Skeletal muscle cell (primary cell): ENCODE measurements around the gene PTEN.
"Not testable (repeated sequence)": the region's sequence is repeated elsewhere in the genome, so short reads cannot be mapped to it uniquely, and the experiment has no call there.

ENCODE experiments used
- DNase-seq: peaks from one replicate; pipeline ENCODE4 v3.0.0-alpha.2; 2010; ENCODE audit warnings: low read depth
- H3K4me3 ChIP-seq: 2 replicates; pipeline ENCODE4 v1.5.1; 2011; ENCODE audit warnings: low read depth, mild to moderate bottlenecking, control low read depth, low read length, moderate library complexity

The PTEN gene

DNA sequence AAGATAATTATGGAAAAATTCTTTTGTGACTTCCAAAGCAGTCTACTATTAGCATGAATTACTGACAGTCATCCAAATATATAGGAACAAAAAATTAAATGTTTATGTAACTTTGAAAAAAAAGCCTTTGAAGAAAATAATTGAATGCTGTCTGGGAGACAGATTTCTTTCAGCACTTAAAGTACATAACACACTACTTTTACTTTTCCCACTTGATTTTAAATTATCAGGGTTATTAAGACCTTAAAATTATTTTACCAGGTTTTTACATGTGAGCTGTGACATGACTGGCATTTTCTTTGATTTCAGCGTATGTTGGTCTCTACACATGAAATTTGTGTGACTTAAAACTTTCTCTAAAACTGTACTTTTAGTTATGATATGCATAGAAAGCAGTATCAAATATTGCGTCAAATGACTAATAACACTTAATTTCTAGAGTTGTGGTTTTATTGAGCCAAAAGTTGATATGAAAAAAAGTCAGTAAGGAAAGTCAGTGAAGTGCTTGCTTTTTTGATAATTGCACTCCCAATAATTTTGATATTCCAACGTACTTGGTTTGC, 3.1 kb downstream of the PTEN start:
- no peak for DNase-seq
- H3K4me3 ChIP-seq, result peak overlapping the region; percentile 83

DNA sequence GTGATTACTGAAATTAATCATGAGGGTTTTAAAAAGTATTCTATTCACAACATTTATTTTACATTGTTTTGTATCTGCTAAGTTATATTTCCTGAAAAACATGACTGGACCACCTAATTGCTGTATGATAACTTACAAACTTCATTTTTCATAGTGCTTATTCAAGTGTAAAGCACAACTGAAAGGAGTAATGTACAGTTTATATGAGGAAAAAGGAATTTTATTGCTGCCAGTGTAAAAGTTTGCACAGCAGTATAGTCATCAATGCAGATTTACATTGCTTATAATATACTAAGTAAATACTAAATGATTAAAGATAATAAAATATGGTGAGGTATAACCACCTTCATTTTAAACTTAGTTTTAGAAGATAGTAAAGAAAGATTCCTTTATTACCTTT, 4.0 kb downstream of the PTEN start:
- peak overlapping the region; percentile 83 for H3K4me3 ChIP-seq
- DNase-seq, result no peak

DNA sequence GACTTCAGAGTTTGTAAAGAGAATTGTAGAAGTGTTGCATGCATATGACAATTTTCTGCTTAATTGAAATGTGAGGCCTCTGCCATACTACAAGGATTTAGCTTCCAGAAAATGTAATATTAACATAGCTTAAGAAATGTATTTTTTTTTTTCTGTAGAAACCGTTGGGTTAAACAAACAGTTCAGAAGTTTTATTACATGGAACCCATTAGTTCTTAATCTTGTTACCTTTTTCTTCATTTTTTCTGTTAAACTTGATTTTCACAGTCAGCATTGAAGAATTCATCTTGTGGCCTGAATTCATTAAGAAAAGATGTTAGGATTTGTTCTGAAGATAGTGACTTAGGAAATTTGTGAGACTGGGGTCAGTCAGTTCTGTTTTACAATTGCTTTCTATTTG, 4.9 kb downstream of the PTEN start:
- DNase-seq, result no peak
- peak overlapping the region; percentile 5 for H3K4me3 ChIP-seq

DNA sequence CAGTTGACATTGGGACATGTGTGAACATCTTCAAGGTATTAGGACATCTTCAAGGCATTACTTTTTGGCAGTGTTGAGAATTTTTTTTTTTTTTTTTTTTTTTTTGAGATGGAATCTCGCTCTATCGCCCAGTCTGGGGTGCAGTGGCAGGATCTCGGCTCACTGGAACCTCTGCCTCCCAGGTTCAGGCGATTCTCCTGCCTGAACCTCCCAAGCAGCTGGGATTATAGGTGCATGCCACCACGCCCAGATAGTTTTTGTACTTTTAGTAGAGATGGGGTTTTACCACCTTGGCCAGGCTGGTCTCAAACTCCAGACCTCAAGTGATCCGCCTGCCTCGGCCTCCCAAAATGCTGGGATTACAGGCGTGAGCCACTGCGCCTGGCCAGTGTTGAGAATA, 5.7 kb downstream of the PTEN start:
- DNase-seq, result not testable (repeated sequence)

DNA sequence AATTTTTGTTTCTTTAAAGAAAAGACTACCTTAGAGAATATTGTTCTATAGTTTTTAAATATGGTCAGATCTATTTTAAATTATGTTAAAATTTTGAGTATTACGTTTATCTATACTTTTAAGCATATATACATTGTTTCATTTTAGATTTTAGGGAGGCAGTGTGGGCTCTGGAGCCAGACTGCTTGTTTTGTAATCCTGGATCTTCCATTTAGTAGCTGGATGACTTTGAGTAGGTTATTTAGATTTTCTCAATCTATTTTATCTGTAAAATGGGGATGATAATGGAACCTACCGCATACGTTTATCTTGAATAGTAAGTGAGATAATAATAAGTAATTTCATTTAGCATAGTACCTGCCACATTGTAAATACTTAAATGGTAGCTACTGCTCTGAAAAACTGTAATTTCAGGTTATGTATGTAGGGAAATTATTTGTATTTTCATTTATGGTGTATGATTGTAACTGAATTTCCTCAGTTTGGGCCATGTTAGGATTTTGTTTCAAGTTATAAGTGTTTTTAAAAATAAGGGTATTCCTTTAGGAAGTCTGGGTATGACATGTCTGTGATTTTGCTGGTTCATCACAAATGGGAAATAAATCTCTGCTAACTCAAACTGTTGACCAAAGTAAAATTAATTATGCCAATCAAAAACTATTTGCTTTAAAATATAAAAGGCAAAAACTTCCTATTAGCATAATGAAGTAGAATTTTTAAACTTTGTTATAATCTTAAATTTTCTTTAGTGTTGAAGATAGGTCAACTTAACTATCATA, 6.5 kb downstream of the PTEN start:
- no peak for DNase-seq
- H3K4me3 ChIP-seq, result no peak overlapping the region

More for the DNA sequence above, 5.7 kb downstream of the PTEN start:
- H3K4me3 ChIP-seq, result not testable (repeated sequence)

DNA sequence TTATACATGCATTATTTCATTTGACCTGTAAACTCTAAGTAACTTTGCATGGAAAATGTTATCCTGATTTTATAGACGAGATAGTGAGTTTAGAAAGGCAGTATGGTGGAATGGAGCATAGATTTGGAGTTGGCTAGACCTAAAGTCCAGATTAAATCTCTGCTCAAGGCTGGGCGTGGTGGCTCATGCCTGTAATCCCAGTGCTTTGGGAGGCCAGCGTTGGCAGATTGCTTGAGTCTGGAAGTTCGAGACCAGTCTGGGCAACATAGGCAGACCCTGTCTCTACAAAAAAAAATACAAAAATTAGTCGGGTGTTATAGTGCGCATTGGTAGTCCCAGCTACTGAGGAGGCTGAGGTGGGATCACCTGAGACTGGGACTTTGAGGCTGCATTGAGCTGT, 9.4 kb downstream of the PTEN start:
- no peak overlapping the region for H3K4me3 ChIP-seq
- no peak for DNase-seq

DNA sequence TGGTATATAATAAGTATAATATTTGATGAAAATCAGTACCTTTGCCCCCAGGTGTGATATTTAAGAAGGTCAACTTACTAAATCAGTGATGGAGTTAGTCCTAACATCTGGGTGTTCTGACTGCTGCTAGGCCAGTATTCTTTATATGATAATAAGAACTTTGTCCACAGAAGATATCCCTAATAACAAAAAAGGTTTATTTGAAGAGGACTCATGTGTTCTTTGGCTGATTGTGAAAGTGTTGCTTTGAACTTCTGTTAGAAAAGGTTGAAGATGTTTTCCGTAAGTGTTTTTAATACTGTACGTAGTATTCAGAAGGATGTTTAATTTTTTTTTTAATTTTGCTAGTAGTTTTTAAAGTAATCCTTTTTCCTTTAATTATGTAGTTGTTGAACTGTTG, 10.2 kb downstream of the PTEN start:
- no peak for DNase-seq
- H3K4me3 ChIP-seq, result no peak overlapping the region

DNA sequence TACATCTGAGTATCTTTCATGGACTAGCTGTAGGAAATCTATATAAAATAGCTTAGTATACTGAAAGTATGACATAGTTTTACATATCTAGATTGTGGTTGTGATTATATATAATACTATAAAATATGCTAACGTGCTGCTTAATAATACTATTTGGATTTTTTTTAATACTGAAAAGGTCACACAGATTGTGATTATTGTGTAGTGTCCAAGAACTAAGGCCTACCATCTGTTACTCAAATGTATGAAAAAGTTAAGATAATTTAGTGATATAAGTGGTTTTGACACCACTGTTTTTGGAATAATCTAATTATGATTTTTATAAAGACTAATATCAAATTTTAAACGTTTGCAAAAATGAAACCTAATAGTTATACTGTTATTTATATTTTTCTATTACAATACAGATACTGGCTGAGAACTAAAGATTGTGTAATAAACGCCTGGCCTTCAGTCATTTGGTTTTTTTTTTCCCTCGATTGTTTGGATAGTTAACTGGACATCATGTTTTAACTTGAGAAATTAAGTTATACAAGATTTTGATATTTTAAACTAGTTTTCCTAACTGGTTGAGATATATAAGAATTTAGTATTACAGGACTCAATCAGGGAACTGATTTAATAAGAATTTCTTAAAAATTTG, 12.6 kb downstream of the PTEN start:
- DNase-seq, result no peak
- no peak overlapping the region for H3K4me3 ChIP-seq

DNA sequence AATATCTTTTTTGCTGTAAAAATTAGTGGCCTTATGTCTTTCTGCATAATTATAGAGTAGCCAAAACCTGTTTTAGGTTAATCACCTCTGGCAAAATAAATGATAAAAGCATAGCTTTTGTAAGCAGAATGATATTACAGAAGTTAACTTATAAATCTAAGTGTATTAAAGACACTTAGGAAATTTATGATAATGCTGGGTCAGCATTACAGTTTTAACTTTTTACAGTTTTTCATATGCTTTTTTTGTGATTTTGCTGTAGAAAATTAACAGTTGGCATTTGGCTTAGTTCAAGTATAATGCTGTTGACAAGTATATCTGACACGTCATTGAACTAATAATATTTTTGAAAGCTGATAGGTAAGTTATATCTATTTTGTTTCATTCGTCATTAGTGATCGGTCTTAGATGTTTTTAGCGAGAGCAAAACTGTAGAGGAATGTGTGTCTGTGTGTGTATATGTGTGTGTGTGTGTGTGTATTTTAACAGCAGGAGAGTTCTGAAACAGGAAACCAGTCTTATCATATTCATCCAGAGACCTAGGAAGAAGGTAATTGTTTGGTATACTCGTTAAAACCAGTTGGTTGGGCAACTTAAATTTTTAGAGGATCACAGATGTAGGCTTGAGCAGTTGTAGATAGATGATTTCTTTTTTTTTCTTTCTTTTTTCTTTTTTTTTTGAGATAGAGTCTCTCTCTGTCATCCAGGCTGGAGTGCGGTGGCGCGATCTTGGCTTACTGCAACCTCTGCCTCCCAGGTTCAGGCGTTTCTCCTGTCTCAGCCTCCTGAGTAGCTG, 15.4 kb downstream of the PTEN start:
- no peak for DNase-seq
- H3K4me3 ChIP-seq, result no peak overlapping the region

DNA sequence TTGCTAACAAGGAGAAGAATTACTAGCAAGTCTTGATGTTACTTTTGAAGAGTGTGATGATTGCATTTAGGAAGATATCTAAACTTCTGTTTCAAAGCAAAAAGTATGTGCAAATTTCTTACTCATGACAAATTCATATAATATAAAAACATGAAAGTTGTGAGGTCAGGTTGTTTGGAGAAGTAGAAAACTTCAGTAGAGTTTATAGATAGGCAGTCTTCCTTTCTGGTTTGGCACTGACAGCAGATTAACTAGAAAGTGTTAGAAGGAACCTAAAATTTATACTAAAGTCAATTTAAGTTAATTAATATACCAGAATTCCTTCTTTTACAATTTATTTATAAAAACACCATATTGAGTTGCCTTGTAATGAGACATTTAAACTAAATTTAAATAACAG, 16.9 kb downstream of the PTEN start:
- H3K4me3 ChIP-seq, result no peak overlapping the region
- DNase-seq, result no peak

DNA sequence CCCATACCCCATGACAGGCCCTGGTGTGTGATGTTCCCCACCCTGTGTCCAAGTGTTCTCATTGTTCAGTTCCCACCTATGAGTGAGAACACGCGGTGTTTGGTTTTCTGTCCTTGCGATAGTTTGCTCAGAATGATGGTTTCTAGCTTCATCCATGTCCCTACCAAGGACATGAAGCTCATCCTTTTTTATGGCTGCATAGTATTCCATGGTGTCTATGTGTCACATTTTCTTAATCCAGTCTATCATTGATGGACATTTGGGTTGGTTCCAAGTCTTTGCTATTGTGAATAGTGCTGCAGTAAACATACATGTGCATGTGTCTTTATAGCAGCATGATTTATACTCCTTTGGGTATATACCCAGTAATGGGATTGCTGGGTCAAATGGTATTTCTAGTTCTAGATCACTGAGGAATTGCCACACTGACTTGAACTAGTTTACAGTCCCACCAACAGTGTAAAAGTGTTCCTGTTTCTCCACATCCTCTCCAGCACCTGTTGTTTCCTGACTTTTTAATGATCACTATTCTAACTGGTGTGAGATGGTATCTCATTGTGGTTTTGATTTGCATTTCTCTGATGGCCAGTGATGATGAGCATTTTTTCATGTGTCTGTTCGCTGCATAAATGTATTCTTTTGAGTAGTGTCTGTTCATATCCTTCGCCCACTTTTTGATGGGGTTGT, 18.1 kb downstream of the PTEN start:
- DNase-seq, H3K4me3 ChIP-seq: not testable (repeated sequence)

DNA sequence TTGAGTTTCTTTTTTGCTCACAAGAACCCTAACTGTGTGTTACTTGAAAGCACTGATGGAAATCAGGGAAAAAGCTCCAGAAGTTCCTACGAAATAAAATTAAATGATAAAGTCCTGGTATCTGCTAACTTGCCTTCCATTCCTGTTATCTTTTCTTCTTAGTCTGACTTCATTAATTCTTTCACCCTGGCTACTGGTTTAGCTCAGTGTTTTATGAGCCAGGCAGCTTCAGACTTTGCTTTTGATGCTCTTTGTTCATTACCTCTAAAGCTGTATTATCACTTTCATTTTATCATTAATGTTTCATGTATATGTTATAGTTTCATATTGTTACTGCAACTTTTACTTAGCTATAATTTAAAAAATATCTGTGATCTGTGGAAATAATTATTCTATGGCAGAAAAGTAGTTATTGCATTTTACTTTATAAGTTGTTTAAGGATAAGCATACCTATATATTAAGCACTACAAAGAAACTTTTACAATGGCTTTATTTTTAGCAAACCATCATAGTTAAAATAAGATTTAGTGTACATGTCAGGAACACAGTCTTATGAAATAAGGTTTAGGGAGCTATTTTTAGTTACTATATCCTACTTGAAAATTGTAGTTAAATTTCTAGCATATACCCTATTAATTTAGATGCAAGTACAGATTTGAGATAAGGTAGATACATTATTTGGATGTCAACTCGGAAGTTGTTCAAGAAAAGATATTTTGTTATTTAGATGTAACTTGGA, 19.3 kb downstream of the PTEN start:
- DNase-seq, result no peak
- no peak overlapping the region for H3K4me3 ChIP-seq

DNA sequence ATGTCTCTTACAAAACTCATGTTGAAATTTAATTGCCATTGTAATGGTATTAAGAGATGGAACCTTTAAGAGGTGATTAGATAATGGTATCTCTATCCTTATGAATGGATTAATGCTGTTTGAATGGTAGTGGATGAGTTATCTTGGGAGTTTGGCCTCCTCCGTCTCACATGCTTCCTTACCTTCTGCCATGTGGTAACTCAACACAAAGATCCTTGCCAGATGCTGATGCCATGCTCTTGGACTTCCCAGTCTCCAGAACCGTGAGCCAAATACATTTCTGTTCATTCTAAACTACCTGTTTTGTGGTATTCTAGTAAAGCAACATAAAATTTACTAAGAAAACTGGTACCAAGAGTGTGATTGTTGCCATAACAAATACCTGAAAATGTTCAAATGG, 23.2 kb downstream of the PTEN start:
- DNase-seq, result no peak
- H3K4me3 ChIP-seq, result no peak overlapping the region

DNA sequence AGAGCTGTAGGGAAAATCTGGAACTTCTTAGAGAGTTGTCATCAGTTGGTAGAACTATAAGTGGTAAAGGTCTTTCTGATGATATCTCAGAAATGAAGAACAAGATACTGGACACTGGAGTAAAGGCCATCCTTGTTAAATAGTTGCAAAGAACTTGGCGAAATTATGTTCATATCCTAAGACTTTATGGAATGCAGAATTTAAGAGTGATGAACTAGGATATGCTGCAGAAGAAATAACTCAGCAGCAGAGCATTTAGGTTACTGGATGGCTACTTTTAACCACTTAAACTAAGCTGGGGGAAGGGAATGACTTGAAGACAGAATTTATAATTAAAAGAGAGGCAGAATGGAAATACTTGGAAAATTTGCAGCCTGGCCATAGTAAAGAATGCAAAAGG, 23.7 kb downstream of the PTEN start:
- DNase-seq, result no peak
- H3K4me3 ChIP-seq, result no peak overlapping the region

DNA sequence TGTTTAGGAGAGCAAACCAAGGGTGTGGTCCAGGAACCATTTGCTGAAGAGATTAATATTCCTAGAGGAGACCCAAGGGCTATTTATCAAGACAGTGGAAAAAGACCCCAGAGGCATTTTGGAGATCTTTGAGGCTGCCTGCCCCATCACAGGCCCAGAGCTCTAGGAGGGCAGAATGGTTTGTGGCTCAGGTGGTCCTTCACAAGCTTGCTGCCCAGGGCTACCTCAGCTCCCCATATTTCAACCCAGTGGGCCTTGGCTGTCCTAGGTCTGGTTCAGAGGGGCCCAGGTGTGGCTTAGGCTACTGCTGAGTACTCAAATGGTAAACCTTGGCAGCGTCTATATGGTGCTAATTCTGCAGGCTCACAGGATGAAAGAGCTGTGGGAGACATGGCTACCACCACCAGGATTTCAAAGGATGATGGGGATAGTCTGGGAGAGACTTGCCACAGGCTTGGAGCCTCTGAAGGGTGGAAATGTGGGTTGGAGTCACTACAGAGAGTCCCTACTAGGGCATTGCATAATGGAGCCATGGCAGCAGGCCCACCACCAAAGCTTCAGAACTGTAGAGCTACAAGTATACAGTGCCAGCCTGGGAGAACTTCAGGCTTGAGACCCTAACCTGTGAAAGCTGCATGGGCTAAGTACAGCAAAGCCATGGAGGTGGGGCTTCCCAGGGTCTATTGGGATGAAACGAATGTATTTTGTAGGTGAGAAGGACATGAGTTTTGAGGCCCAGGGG, 24.3 kb downstream of the PTEN start:
- DNase-seq, result no peak
- H3K4me3 ChIP-seq, result no peak overlapping the region

DNA sequence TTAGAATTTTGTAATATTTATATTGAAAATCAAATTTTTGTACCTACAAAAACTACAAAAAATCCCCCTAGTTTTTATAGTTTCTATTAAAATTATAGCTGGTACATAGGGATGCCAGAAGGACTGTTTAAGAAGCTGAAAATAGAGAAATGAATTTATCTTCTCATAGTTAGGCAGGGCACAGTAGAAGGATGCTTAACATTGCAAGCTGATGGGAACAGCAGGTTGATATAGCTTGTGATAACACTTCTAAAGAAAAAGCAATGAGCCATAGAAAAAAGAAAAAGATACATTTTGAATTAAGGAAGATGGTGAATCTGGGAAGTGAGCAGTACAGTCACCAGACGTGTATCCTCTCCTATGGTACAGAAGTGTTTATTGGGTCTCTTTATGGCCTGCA, 32.0 kb downstream of the PTEN start:
- DNase-seq, result no peak
- H3K4me3 ChIP-seq, result no peak overlapping the region

DNA sequence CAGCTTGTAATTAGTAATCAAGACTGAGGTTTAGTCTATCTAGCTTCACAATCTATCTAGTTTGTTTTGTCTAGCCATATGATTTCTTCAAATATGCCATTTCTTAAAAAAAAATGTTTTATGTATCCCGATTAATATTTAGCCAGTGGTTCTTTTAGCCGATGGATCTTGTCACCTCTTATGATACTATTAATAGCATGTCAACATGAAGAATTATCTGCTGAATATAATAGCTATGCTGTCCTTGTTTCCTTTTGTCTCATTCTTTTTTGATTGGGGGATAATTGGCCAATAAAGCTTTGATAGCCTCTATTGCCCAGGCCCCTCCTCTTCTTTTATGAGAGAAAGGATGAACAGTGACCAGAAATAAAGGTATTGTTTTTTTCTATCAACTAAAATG, 32.8 kb downstream of the PTEN start:
- no peak overlapping the region for H3K4me3 ChIP-seq
- DNase-seq, result no peak

DNA sequence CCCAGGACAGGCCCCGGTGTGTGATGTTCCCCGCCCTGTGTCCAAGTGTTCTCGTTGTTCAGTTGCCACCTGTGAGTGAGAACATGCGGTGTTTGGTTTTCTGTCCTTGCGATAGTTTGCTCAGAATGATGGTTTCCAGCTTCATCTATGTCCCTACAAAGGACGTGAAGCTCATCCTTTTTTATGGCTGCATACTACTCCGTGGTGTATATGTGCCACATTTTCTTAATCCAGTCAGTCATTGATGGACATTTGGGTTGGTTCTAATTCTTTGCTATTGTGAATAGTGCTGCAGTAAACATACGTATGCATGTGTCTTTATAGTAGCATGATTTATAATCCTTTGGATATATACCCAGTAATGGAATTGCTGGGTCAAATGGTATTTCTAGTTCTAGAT, 34.5 kb downstream of the PTEN start:
- not testable (repeated sequence) for DNase-seq, H3K4me3 ChIP-seq
